Measurements from ENCODE around the gene SRSF10.
"Not testable (repeated sequence)": the region's sequence is repeated elsewhere in the genome, so short reads cannot be mapped to it uniquely, and the experiment has no call there.

SRSF10 gene

DNA sequence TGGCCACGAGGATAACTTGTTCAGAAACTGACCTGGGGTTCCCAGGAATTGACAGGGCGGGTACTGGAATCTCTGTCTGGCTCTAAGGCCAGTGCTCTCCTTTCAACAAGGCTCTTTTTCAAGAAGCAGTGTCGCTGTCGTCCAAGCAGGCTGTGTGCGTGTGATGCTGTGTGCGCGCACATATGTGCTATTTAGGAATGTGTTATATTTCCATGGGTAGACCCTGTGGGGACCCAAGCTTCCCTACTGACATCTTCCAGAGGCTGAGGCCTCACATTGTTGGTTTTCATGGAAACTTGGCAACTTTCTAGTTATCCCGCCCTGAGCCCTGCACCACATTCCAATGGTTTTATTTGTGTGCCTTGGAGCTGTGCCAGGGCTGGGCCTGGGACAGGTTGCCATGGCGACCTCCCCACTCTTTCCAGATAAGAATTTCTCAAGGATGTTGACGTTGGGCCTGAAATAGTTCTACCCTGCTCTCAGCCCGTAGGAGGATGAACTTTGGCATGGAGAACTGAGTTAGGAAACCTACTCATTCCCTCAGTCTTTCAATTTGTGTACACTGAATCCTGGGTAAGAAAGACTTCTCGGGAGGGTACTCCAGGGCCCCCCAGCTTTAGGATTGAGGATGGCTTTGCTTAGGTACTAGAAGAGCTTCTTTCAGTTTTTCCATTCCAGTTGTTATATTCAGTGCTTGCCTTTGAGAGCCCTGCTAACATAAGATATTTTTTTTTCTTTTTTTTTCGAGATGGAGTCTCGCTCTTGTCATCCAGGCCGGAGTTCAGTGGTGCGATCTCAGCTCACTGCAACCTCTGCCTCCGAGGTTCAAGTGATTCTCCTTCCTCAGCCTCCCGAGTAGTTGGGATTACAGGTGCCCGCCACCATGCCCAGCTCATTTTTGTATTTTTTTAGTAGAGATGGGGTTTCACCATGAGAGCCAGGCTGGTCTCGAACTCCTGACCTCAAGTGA is 38.8 kb upstream of the SRSF10 start:
- no peak overlapping the region for H3K27ac ChIP-seq (ENCODE audit: low read length)
- no peak overlapping the region for H3K4me3 ChIP-seq (ENCODE audit: low read length)
- TF ChIP-seq EZH2phosphoT487 (IDR thresholded peaks at IDR 0.05; ENCODE audit: low read length), result no peak
- TF ChIP-seq EZH2 (optimal IDR thresholded peaks at IDR 0.05; ENCODE audit: low read depth, low read length), result no peak
- TF ChIP-seq, protein P1, sequence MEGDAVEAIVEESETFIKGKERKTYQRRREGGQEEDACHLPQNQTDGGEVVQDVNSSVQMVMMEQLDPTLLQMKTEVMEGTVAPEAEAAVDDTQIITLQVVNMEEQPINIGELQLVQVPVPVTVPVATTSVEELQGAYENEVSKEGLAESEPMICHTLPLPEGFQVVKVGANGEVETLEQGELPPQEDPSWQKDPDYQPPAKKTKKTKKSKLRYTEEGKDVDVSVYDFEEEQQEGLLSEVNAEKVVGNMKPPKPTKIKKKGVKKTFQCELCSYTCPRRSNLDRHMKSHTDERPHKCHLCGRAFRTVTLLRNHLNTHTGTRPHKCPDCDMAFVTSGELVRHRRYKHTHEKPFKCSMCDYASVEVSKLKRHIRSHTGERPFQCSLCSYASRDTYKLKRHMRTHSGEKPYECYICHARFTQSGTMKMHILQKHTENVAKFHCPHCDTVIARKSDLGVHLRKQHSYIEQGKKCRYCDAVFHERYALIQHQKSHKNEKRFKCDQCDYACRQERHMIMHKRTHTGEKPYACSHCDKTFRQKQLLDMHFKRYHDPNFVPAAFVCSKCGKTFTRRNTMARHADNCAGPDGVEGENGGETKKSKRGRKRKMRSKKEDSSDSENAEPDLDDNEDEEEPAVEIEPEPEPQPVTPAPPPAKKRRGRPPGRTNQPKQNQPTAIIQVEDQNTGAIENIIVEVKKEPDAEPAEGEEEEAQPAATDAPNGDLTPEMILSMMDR (IDR thresholded peaks at IDR 0.05; ENCODE audit: low read length), result no peak
- no peak overlapping the region for H2AFZ ChIP-seq (ENCODE audit: low read length)
- no peak overlapping the region for H3K4me2 ChIP-seq (ENCODE audit: low read depth, low read length)
- no peak for DNase-seq
- H3K79me2 ChIP-seq (ENCODE audit: low read length), result no peaks in the 10 kb centered on the region
- no peaks in the 10 kb centered on the region for H3K9me3 ChIP-seq (replicated peaks; ENCODE audit: insufficient read depth, low read length)
- no peaks in the 10 kb centered on the region for H3F3A ChIP-seq (ENCODE audit: insufficient read depth, low read length)
- no peaks in the 10 kb centered on the region for H3K36me3 ChIP-seq (replicated peaks; ENCODE audit: insufficient read depth, low read length)
- H3K27me3 ChIP-seq (replicated peaks; ENCODE audit: insufficient read depth, low read length), result no peaks in the 10 kb centered on the region
- no peaks in the 10 kb centered on the region for H3K4me1 ChIP-seq (ENCODE audit: low read length)
- no peak overlapping the region for H3K9ac ChIP-seq (ENCODE audit: low read length)
- no peaks in the 10 kb centered on the region for H4K20me1 ChIP-seq (ENCODE audit: insufficient read depth, low read length)
- no peaks in the 10 kb centered on the region for H3K9me2 ChIP-seq (replicated peaks; ENCODE audit: insufficient read depth, low read length)

DNA sequence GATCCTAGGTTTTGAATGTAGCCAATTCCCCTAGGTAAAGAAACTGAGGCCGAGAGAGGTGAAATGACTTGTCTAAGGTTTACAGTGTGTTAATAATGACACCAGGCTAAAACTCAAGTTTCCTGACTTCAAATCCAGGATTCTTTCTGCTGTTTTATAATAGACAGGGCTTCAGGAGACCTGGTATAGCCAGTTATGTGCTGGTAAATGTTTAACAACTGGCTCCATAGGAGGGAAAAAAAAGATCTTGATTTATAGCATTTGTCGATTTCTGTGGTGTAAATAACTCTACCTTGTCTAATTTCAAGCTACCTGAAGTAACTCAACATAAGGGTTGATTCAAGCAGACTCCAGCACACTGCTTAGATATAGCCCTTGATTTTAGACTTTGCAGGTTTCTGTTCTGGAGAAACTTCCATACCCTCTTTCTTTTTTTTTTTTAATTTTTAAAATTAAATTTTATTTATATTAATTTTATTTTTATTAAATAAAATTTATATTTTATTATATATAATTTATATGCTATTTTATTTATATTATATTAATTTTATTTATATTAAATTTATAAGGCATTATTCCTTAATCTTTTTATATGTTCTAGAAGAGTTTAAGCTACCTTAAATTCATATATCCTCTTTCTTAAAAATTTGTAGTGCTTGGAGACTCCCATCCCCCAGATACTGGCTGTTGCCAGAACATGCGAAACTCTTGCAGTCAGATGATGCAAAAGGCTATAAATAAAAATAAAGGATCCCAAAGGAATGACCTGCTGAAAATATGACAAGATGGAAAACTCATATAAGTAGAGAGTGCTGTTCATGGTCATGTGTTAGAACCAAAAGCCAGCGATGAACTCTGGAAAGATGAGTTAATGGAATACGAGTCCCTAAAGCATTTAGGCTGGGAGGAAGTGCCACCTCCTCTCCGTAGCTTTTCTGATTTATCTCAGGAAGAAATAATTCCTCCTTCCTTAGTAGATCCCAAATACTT is 35.4 kb upstream of the SRSF10 start:
- TF ChIP-seq, protein P1 (IDR thresholded peaks at IDR 0.05; ENCODE audit: low read length), result no peak
- TF ChIP-seq EZH2phosphoT487 (IDR thresholded peaks at IDR 0.05; ENCODE audit: low read length), result no peak
- no peak for TF ChIP-seq EZH2 (optimal IDR thresholded peaks at IDR 0.05; ENCODE audit: low read depth, low read length)
- H4K20me1 ChIP-seq (ENCODE audit: insufficient read depth, low read length), result no peaks in the 10 kb centered on the region
- no peaks in the 10 kb centered on the region for H3K36me3 ChIP-seq (replicated peaks; ENCODE audit: insufficient read depth, low read length)
- no peak overlapping the region for H3K9ac ChIP-seq (ENCODE audit: low read length)
- H3K4me2 ChIP-seq (ENCODE audit: low read depth, low read length), result no peak overlapping the region
- H3K27me3 ChIP-seq (replicated peaks; ENCODE audit: insufficient read depth, low read length), result no peaks in the 10 kb centered on the region
- H3K9me2 ChIP-seq (replicated peaks; ENCODE audit: insufficient read depth, low read length), result no peaks in the 10 kb centered on the region
- no peaks in the 10 kb centered on the region for H3K9me3 ChIP-seq (replicated peaks; ENCODE audit: insufficient read depth, low read length)
- no peak for DNase-seq
- no peaks in the 10 kb centered on the region for H3K79me2 ChIP-seq (ENCODE audit: low read length)
- no peak overlapping the region for H2AFZ ChIP-seq (ENCODE audit: low read length)
- H3K4me3 ChIP-seq (ENCODE audit: low read length), result no peak overlapping the region
- H3F3A ChIP-seq (ENCODE audit: insufficient read depth, low read length), result no peaks in the 10 kb centered on the region
- H3K4me1 ChIP-seq (ENCODE audit: low read length), result no peaks in the 10 kb centered on the region
- H3K27ac ChIP-seq (ENCODE audit: low read length), result no peak overlapping the region

DNA sequence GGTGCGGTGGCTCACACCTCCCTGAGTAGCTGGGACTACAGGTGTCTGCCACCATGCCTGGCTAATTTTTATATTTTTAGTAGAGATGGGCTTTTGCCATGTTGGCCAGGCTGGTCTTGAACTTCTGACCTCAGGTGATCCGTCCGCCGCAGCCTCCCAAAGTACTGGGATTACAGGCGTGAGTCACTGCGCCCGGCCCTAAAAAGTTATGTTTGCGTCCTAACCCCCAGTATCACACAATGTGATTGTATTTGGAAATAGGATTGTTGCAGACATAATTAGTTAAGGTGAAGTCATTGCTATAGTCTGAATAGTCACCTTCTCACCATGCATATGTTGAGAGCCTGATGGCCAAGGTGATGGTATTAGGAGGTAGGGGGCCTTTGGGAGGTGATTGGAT is 32.8 kb upstream of the SRSF10 start:
- not testable (repeated sequence) for H3K4me1 ChIP-seq (ENCODE audit: low read length); H3K27ac ChIP-seq (ENCODE audit: low read length); DNase-seq

More for the DNA sequence above, 32.8 kb upstream of the SRSF10 start:
- not testable (repeated sequence) for H3K9ac ChIP-seq (ENCODE audit: low read length); H3K4me3 ChIP-seq (ENCODE audit: low read length); H2AFZ ChIP-seq (ENCODE audit: low read length); H3K9me3 ChIP-seq (replicated peaks; ENCODE audit: insufficient read depth, low read length); H3K79me2 ChIP-seq (ENCODE audit: low read length); H3K27me3 ChIP-seq (replicated peaks; ENCODE audit: insufficient read depth, low read length); H3K4me2 ChIP-seq (ENCODE audit: low read depth, low read length); H3K36me3 ChIP-seq (replicated peaks; ENCODE audit: insufficient read depth, low read length); H3F3A ChIP-seq (ENCODE audit: insufficient read depth, low read length); H4K20me1 ChIP-seq (ENCODE audit: insufficient read depth, low read length); H3K9me2 ChIP-seq (replicated peaks; ENCODE audit: insufficient read depth, low read length)

Data from MM.1S (cell line).